ENCODE results near the gene TRIO.
"Not testable (repeated sequence)": the region's sequence is repeated elsewhere in the genome, so short reads cannot be mapped to it uniquely, and the experiment has no call there.

TRIO gene

DNA sequence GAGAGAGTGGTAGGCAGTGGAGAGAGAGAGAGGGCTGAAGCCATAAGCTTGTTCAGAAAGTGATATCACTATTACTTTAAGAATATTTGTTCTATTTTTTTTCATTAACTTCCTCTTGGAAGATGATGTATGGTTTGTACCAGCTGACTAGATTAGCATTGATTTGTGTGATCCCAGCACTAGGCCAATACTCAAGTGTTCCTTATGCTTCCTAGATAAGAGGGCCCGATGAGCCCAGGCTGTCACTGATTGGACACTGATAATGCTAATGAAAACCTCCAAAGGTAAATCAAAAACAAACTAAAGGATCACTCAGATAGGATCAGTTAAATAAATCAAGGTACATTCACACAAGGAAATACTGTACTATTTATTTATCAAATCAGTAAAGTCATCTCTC is 385.8 kb downstream of the TRIO start:
- DNase-seq: no peak

DNA sequence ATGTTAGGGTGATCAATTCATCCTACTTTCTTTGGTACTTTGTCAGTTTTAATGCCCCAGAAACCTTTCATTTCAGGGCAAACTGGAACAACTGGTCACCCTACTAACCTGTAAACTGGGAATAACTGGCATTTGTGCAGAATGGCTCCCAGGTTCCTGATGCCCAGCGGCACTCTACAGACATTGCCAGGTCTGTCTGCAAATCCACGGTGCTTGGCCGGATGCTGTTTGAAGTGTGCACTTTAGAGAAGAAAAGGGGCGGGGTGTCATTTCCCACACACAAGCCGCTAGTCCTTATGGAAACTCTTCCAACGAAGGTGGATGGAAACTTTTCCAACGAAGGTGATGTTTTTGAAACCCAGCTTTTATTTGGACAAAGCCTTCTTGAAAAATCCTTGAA is 388.5 kb downstream of the TRIO start:
- DNase-seq: no peak

DNA sequence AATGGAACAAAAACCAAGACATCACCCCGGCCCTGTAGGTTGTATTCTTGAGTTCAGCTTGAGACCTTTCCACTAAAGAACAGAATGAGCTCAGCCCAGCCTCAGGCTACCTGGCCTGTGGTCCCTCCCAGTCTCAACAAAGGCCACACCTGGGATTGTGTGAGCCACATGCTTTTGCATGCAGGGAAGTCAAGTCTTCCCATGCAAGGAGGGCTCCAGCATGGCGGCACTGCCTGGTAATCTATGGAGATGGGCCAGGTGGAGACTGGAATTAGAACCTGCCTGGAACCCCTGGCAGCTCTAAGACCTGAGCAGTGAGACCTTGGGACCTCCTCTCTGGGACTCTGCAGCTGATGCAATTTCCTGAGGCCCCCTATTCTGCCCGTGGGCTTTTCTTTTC is 389.0 kb downstream of the TRIO start:
- no peak for DNase-seq

DNA sequence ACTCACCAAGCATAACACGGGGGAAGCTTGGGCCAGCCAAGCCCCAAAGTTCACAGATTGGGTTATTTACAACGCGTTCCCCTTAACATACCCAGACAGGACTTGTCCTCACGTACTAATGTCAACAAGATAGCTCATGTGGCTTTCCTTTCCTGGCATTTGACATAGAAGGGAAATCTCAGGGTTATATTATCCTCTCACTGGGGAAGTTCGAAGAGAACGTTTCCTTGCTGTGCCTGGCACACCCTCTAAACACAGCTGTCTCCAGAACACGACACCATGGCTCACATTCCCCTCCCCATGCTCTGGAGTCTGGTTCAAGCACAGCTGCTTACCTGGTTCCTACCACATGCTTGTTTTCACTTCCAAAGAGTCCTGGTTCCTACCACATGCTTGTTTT is 391.6 kb downstream of the TRIO start:
- DNase-seq: no peak

DNA sequence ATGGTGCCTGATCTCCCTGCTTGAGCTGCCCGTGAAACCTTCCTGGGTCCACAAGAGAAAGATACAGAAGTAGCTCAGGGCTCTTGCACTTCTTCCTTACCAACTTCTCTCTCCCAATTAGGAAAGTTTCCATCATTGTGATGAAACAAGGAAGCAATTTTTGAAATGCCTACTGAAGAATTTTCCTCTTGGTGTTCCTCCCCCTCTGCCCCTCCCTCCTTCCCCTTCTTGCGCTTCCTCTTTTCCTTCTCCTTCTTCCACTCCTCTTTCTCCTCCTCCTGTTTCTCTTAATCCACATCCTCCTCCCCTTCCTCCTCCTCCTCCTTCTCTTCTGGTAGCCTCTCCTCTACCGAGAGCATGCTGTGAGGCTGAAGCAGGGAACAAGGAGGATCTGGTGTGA is 402.2 kb downstream of the TRIO start:
- no peak for DNase-seq

DNA sequence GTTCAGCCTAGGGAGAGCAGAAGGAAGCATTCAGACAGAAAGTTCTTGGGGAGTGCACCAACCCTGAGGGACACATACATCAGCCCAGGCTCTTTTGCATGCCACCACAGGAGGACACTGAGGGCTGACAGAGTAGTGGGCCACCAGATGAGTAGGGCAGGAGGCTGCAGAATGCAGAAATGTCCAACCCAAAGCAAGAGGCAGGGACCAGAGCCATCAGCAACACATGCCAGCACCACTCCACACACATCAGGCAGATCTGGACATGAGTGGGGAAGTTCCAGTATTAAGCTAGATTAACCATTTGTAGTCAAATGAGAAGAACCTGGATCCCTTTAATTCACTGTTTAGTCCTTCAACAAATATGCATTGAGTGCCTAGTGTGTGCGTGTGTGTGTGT is 402.7 kb downstream of the TRIO start:
- no peak for DNase-seq

DNA sequence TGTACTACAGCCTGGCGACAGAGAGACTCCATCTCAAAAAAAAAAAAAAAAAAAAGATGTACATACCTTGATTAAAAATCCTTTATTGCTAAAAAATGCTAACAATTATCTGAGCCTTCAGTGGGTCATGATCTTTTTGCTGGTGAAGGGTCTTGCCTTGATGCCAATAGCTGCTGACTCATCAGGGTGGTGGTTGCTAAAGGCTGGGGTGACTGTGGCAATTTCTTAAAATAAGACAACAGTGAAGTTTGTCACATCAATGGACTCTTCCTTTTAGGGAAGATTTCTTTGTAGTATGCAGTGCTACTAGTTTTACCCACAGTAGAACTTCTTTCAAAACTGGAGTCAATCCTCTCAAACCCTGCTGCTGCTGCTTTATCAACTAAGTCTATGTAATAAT is 404.5 kb downstream of the TRIO start:
- DNase-seq: no peak

DNA sequence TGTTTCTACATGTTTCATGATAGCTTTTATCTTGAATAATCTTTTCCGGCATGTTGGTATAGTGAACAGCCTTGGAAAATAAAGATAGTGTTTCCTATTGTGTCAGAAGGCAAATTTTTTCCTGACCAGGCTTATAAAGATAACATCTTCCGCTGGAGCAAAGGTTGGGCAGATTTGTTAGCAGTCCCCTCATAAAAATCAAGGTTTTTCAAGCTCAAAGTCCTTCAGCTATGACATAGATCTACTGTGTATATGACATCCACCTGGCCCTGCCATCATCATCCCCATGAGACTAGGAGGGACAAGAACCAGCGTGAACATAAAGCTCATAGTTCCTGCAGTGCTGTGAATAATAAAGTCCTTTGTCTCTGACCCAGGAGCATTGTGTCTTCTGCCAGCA is 408.1 kb downstream of the TRIO start:
- no peak for DNase-seq

DNA sequence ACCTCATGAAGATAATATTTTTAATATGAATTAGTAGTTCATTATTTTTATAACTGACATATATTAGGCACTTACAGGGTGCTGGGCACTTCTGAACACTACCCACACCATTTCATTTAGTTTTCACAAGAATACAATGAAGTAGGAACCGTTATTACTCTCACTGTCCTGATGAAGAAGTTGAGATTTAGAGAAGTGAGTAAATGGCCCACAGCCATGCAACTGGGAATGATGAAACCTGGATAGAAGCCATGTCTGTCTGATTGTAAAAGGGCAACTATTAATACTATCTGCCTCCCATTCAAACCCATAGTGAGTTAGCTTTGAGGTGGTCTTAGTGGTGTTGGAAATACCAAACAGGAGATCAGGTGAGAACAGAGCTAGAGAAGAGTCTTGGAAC is 408.9 kb downstream of the TRIO start:
- no peak for DNase-seq

DNA sequence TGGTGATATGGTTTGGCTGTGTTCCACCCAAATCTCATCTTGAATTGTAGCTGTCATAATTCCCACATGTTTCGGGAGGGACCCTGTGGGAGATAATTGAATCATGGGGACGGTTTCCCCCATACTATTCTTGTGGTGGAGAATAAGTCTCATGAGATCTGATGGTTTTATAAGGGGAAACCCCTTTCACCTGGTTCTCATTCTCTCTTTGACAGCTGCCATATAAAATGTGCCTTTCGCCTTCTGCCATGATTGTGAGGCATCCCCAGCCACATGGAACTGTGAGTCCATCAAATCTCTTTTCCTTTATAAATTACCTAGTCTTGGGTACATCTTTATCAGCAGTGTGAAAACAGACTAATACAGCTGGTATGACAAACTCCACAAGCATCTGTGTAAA is 411.1 kb downstream of the TRIO start:
- not testable (repeated sequence) for DNase-seq

DNA sequence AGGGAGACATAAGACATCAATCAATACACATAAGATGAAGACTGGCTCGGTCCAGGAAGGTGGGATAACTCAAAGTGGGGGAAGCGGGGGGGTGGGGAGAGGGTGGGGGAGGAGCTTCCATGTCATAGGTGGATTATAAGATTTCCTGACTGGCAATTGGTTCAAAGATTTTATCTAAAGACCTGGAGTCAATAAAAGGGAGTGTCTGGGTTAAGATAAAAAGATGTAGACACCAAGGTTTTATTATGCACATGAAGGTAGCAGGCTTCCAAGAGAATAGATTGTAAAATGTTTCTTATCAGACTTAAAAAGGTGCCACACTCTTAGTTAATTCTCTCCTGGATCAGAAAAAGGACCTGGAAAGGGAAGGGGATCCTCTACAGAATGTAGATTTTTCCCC is 412.9 kb downstream of the TRIO start:
- no peak for DNase-seq

DNA sequence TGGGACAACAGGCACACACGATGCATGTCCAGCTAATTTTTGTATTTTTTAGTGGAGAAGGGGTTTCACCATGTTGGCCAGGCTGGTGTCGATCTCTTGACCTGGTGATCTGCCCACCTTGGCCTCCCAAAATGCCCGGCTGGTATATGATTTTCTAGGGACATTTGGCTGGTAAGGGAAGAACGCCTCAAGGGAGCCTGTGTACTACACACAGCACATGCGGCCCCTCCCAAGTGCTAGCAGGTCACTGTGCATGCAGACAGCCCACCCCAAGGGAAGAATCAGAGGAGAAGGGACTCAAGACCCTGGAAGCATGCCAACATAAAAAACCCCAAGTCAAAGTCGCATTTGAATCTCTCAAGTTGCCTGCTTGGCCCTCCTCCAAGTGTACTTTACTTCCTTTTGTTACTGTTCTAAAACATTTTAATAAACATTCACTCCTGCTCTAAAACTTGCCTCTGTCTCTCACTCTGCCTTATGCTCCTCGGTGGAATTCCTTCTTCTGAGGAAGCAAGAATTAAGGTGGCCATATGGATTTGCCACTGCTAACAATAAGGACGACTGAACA is 414.1 kb downstream of the TRIO start:
- no peak for DNase-seq

DNA sequence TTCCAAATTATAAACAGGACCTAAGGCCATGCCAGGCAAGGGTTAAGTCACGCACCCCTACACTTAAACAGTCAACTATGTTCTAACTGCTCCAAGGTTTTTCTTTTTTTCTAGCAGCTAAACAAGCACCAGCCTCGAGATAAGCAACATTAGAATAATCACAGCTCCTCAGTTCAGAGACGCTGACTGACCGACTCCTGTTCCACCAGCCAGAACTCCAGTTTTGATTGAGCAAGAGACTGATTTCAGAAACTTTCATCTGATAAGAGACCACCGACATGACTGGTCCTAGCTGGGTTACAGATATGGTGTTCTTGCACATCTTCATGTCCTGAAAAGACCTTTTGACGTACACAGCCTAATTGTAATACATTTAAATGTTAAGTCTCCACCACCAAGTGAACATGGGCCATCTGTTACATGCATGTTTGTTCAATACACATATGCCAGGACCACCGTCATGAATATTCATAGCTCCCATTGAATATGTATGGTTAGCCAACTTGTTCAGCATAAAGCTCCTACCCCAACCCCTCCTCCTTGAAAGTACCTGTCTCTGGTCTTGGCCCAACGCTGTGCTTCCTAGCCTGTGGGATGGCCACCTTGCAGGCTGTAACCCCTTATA is 414.8 kb downstream of the TRIO start:
- DNase-seq: no peak
